Left lung (tissue), 10 donors: ENCODE measurements around the gene HSD3B1. TPM values are rescaled to one million over a fixed set of nuclear protein-coding genes. Genes with fewer than 3 reads are reported as not detected.
"Not testable (repeated sequence)": the region's sequence is repeated elsewhere in the genome, so short reads cannot be mapped to it uniquely, and the experiment has no call there.

ENCODE experiments used
- ATAC-seq: fragments of 200-7000 bp; cut with Tn5 transposase; one replicate; pipeline ENCODE4 v1.9.1; 2020; ENCODE audit warnings: moderate library complexity
- DNase-seq, 4 donors: peaks; one replicate each; pipeline ENCODE4 v3.0.0-alpha.2; 2013 to 2020
- H3K27ac ChIP-seq, 2 donors: fragments of 200-600 bp; sonication (generic) in 1 of 2; one replicate each; pipeline versions ENCODE4 v1.5.0 to v1.8.0; 2020 to 2021
- H3K27me3 ChIP-seq, 2 donors: fragments of 200-600 bp; sonication (generic) in 1 of 2; one replicate each; pipeline versions ENCODE4 v1.5.0 to v1.8.0; 2020 to 2021
- H3K36me3 ChIP-seq, 2 donors: fragments of 200-600 bp; sonication (generic) in 1 of 2; one replicate each; pipeline versions ENCODE4 v1.5.0 to v1.8.0; 2020 to 2021
- H3K4me1 ChIP-seq, 2 donors: fragments of 200-600 bp; one replicate each; pipeline ENCODE4 v1.8.0; 2021
- H3K4me3 ChIP-seq, 2 donors: fragments of 200-600 bp; sonication (generic) in 1 of 2; one replicate each; pipeline versions ENCODE4 v1.5.0 to v1.8.0; 2020 to 2021; ENCODE audit warnings: mild to moderate bottlenecking in 1 of 2
- H3K9me3 ChIP-seq, 2 donors: fragments of 200-600 bp; sonication (generic) in 1 of 2; one replicate each; pipeline versions ENCODE4 v1.5.0 to v1.8.0; 2020 to 2021
- CTCF ChIP-seq, 2 donors: fragments of 200-600 bp; sonication (generic) in 1 of 2; IDR thresholded peaks; one replicate each; pipeline versions ENCODE4 v1.5.0 to v1.8.0; 2021; ENCODE audit warnings: antibody characterized with exemption in 2 of 2
- intact Hi-C, 2 donors: fragments of 100-400 bp; cut with DNase I; formaldehyde crosslinking; loops; one replicate each; pipeline versions ENCODE4 v1.11.2 to v1.14.2; 2022
- polyA plus RNA-seq, 6 donors: library from polyadenylated mRNA; unstranded; fragments of 120-200 nt; gene quantifications; one replicate each; pipeline ENCODE4 v1.2.1, GENCODE V29; 2013; ENCODE audit not compliant: insufficient read length in 6 of 6
- total RNA-seq, 2 donors: library from RNA; stranded (reverse); fragmentation: NEBNext Ultra II Directional; extraction: Animal tissue kit (Norgen Biotek cat#: 25700); gene quantifications; one replicate each; pipeline ENCODE4 v1.2.1, GENCODE V29; 2021
- donor health status: DM: no; HTN: yes; CAD: no.
- donor health status: DM: no; HTN: no; CAD: no.

HSD3B1 gene
- total and polyA plus RNA-seq, 8 donors, result 0.54 to 1.1 (median 0.74) TPM; not detected in 3

- intact Hi-C loops, result no loop called here
- Histone ChIP-seq H3K4me3 (no peak overlapping the region), H3K9me3 (no peaks in the 10 kb centered on the region), H3K36me3 (no peaks in the 10 kb centered on the region), H3K4me1 (no peaks in the 10 kb centered on the region), H3K27me3 (no peaks in the 10 kb centered on the region), H3K27ac (no peak overlapping the region)
- no peak for ATAC-seq
- DNase-seq, result no peak
- no peak for TF ChIP-seq CTCF (IDR thresholded peaks at IDR 0.05)
Observed at GRCh38 chr1:119515221-119515620, 8.2 kb downstream of the HSD3B1 start.

DNA sequence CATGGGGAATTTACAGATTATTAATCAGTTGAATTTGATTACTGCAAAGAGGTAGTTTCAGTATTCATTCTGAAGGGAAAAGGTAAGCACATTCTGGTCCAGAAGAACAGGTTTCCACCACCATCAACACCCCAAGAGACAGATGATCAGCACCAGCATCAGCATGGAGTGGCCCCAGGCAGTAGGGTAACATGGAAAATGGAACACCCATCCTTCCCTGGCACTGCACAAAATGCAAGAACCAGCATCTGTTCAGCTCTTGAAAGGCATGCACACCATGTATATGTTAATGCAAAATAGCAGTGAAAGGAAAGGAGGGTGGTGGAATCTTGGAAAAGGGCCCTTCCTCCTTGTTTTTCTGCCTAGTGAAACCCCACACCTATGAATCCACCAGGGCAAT lies 9.2 kb downstream of the HSD3B1 start:
- H3K36me3 ChIP-seq, result no peaks in the 10 kb centered on the region
- no peaks in the 10 kb centered on the region for H3K4me1 ChIP-seq
- no peaks in the 10 kb centered on the region for H3K9me3 ChIP-seq
- intact Hi-C loops, result no loop called here
- H3K27me3 ChIP-seq, result no peaks in the 10 kb centered on the region
- DNase-seq, result no peak
- no peak overlapping the region for H3K27ac ChIP-seq
- TF ChIP-seq CTCF (IDR thresholded peaks at IDR 0.05), result no peak
- no peak overlapping the region for H3K4me3 ChIP-seq
- no peak for ATAC-seq

GRCh38 chr1:119516680-119517079 lies 9.7 kb downstream of the HSD3B1 start:
- H3K36me3 ChIP-seq, result no peaks in the 10 kb centered on the region
- DNase-seq (no peak), ATAC-seq (no peak)
- intact Hi-C loops, result no loop called here
- no peaks in the 10 kb centered on the region for H3K9me3 ChIP-seq
- H3K27ac ChIP-seq, result no peak overlapping the region
- no peak overlapping the region for H3K4me3 ChIP-seq
- no peaks in the 10 kb centered on the region for H3K27me3 ChIP-seq
- no peak for TF ChIP-seq CTCF (IDR thresholded peaks at IDR 0.05)
- no peaks in the 10 kb centered on the region for H3K4me1 ChIP-seq

- not testable (repeated sequence) for H3K27ac ChIP-seq, H3K4me3 ChIP-seq, H3K27me3 ChIP-seq
Observed at GRCh38 chr1:119517667-119518066, 10.7 kb downstream of the HSD3B1 start.

DNA sequence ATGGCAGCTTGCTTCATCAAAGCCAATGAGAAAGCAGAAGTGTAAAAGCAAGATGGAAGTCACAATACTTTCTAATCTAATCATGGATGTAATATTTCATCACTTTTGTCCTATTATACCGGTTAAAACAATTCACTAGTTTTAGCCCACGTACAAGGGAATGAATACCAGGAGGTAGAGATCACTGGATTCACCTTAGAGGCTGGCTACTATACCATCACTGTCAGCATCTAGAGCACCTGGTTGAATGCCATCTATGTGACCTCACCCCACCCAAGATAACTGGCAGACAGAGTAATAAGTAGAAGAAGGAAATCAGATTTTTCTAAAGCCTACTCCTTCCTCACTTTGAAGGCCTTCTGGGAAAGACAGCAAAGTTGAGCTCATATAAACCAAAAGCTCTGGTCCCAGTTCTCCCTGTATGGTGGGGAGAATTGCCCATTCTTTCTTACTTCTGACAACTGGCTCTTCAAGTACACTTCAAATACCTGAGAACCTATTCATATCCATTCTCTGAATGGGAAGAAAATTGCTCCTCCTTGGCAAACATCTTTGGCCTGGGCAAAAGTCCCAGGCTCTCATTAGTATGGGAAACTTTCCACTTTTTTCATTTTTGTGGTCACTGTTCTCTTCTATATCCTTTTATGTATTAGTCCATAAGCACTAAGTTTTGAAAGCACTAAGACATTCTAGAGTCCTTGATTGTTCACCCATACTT lies 24.8 kb downstream of the HSD3B1 start:
- peak; percentile 14 for ATAC-seq
- intact Hi-C loops, result no loop called here
- TF ChIP-seq CTCF (IDR thresholded peaks at IDR 0.05), result no peak
- DNase-seq, result no peak
- Histone ChIP-seq H3K4me3 (no peak overlapping the region), H3K4me1 (no peaks in the 10 kb centered on the region), H3K9me3 (no peaks in the 10 kb centered on the region), H3K27me3 (no peaks in the 10 kb centered on the region), H3K27ac (no peak overlapping the region), H3K36me3 (no peaks in the 10 kb centered on the region)

More at GRCh38 chr1:119517667-119518066, 10.7 kb downstream of the HSD3B1 start:
- DNase-seq, H3K4me1 ChIP-seq, H3K9me3 ChIP-seq, intact Hi-C loops, H3K36me3 ChIP-seq, ATAC-seq: not testable (repeated sequence)
